ENCODE measurements around the gene LMNTD1.

GRCh38 chr12:25592725-25593495 is 39.8 kb upstream of the LMNTD1 start:
- TF ChIP-seq EZH2 (IDR thresholded peaks at IDR 0.05; ENCODE audit: low read depth), result no peak
- TF ChIP-seq, protein P1, sequence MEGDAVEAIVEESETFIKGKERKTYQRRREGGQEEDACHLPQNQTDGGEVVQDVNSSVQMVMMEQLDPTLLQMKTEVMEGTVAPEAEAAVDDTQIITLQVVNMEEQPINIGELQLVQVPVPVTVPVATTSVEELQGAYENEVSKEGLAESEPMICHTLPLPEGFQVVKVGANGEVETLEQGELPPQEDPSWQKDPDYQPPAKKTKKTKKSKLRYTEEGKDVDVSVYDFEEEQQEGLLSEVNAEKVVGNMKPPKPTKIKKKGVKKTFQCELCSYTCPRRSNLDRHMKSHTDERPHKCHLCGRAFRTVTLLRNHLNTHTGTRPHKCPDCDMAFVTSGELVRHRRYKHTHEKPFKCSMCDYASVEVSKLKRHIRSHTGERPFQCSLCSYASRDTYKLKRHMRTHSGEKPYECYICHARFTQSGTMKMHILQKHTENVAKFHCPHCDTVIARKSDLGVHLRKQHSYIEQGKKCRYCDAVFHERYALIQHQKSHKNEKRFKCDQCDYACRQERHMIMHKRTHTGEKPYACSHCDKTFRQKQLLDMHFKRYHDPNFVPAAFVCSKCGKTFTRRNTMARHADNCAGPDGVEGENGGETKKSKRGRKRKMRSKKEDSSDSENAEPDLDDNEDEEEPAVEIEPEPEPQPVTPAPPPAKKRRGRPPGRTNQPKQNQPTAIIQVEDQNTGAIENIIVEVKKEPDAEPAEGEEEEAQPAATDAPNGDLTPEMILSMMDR (conservative IDR thresholded peaks at IDR 0.05), result no peak

Measured in PC-9 (cell line).